Natural killer cell treated with Interleukin-12 subunit alpha and Interleukin-12 subunit beta and Interleukin-15 and Interleukin-18, amount 100 ng/mL, for 72 hours (primary cell): ENCODE results near the gene DEFB114. TPM values are rescaled to one million over a fixed set of nuclear protein-coding genes. Genes with fewer than 3 reads are reported as not detected.

ENCODE experiments used
- ATAC-seq, 2 donors: fragments of 150-1000 bp; cut with Tn5 transposase in 1 of 2; sonication (Bioruptor Pico), chemical (Tn5 transposase) in 1 of 2; 2 replicates each; pipeline ENCODE4 v1.10.0; 2021
- DNase-seq: peaks from one replicate; pipeline ENCODE4 v3.0.0; 2022; ENCODE audit warnings: low spot score
- H3K27ac Mint-ChIP-seq, 2 donors: 1 replicate in 1 of 2; 2 replicates in 1 of 2; pipeline ENCODE4 v1.8.0; 2022; ENCODE audit warnings: mixed read lengths in 2 of 2, mild to moderate bottlenecking in 1 of 2, moderate library complexity in 1 of 2
- H3K27me3 Mint-ChIP-seq, 2 donors: 1 replicate in 1 of 2; 2 replicates in 1 of 2; pipeline ENCODE4 v1.8.0; 2022; ENCODE audit warnings: mixed read lengths in 2 of 2
- H3K36me3 Mint-ChIP-seq: one replicate; pipeline ENCODE4 v1.8.0; 2022; ENCODE audit warnings: mixed read lengths
- H3K4me1 Mint-ChIP-seq, 2 donors: 1 replicate in 1 of 2; 2 replicates in 1 of 2; pipeline ENCODE4 v1.8.0; 2022; ENCODE audit warnings: low read depth in 2 of 2, mixed read lengths in 2 of 2, mild to moderate bottlenecking in 1 of 2
- H3K4me3 Mint-ChIP-seq: one replicate; pipeline ENCODE4 v1.8.0; 2022; ENCODE audit warnings: mixed read lengths
- H3K9me3 Mint-ChIP-seq: 2 replicates; pipeline ENCODE4 v1.8.0; 2022; ENCODE audit warnings: mixed read lengths
- total RNA-seq, 2 donors: library from RNA; stranded (reverse); gene quantifications; one replicate each; pipeline ENCODE4 v1.2.3, GENCODE V29; 2022

The DEFB114 gene
- total RNA-seq, 2 donors from 2014 or later: not detected

DNA sequence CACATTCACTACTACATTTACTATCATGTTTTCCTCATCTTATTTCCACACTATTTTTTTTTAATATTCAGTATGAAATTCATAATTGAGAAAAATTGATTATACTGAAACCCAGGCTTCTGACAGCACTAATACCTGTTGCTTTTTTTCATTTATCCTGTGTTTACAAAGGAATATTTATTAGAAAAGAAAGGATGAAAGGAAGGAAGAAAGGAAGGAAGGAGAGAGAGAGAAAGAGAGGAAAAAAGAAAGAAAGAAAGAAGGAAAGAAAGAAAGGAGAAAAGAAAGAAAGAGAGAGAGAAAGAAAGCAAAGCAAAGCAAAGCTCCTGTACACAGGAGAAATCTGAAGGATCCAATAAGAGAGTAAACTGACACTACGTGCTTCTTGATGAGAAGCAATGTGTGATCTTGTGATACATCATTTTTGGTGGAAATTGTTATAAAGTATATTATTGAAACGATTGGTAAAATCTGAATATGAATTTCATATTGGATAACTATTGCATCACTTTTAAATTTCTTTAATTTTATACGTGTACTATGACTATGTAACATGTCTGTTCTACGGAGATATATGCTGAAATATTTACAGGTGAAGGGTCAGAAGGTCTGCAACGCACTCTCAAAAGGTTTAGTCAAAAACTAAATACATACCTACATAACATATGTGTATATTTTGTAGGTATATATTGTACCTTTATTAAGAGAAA is 43.9 kb downstream of the DEFB114 start:
- Mint-ChIP-seq H3K36me3 (peaks cover under 1% of the 10 kb centered on the region), H3K27me3 (no peaks in the 10 kb centered on the region), H3K9me3 (peaks cover 17% of the 10 kb centered on the region), H3K27ac (no peak overlapping the region), H3K4me3 (no peak overlapping the region), H3K4me1 (no peaks in the 10 kb centered on the region)
- DNase-seq: no peak
- no peak for ATAC-seq

- H3K9me3 Mint-ChIP-seq: peaks cover 17% of the 10 kb centered on the region
- no peak overlapping the region for H3K27ac Mint-ChIP-seq
- no peak overlapping the region for H3K4me3 Mint-ChIP-seq
- H3K4me1 Mint-ChIP-seq: no peaks in the 10 kb centered on the region
- H3K27me3 Mint-ChIP-seq: no peaks in the 10 kb centered on the region
- no peaks in the 10 kb centered on the region for H3K36me3 Mint-ChIP-seq
- DNase-seq: no peak
- no peak for ATAC-seq
Observed at GRCh38 chr6:49919261-49919660, 44.7 kb downstream of the DEFB114 start.

GRCh38 chr6:49918787-49919186 is 45.2 kb downstream of the DEFB114 start:
- Mint-ChIP-seq H3K9me3 (peaks cover 17% of the 10 kb centered on the region), H3K27me3 (no peaks in the 10 kb centered on the region), H3K36me3 (no peaks in the 10 kb centered on the region), H3K4me1 (no peaks in the 10 kb centered on the region), H3K27ac (no peak overlapping the region), H3K4me3 (no peak overlapping the region)
- ATAC-seq (no peak), DNase-seq (no peak)

- no peaks in the 10 kb centered on the region for H3K4me1 Mint-ChIP-seq
- ATAC-seq (no peak), DNase-seq (no peak)
- peaks cover 5% of the 10 kb centered on the region for H3K36me3 Mint-ChIP-seq
- no peak overlapping the region for H3K4me3 Mint-ChIP-seq
- H3K9me3 Mint-ChIP-seq: peaks cover 12% of the 10 kb centered on the region
- H3K27ac Mint-ChIP-seq: no peak overlapping the region
- no peaks in the 10 kb centered on the region for H3K27me3 Mint-ChIP-seq
Observed at GRCh38 chr6:49915035-49915434, 48.9 kb downstream of the DEFB114 start.

- ATAC-seq (no peak), DNase-seq (no peak)
- H3K4me3 Mint-ChIP-seq: no peak overlapping the region
- no peaks in the 10 kb centered on the region for H3K4me1 Mint-ChIP-seq
- H3K27me3 Mint-ChIP-seq: no peaks in the 10 kb centered on the region
- no peak overlapping the region for H3K27ac Mint-ChIP-seq
- peaks cover 5% of the 10 kb centered on the region for H3K36me3 Mint-ChIP-seq
- H3K9me3 Mint-ChIP-seq: peaks cover 8% of the 10 kb centered on the region
Observed at GRCh38 chr6:49913636-49914375, 50.2 kb downstream of the DEFB114 start.

DNA sequence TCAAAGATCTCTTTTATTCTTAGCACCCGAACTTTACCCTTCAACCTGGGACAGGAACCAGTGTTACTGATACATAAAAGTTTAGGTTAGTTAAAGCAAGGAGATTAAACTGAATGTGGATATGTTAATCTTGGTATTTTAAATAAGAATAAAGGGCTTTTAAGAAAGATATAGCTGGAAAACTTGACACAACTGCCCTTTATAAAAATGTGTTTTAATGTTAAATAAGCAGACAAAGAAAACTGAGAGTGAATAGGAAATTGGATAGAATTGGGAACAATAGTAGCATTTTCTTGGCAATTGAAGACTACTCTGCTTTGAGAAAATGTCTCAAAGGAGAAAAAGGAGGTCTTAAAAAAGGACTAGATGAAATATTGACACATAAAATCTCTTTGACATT is 51.8 kb downstream of the DEFB114 start:
- ATAC-seq (no peak), DNase-seq (no peak)
- Mint-ChIP-seq H3K27ac (no peak overlapping the region), H3K4me1 (no peaks in the 10 kb centered on the region), H3K36me3 (peaks cover 5% of the 10 kb centered on the region), H3K27me3 (no peaks in the 10 kb centered on the region), H3K4me3 (no peak overlapping the region), H3K9me3 (peaks cover 8% of the 10 kb centered on the region)

DNA sequence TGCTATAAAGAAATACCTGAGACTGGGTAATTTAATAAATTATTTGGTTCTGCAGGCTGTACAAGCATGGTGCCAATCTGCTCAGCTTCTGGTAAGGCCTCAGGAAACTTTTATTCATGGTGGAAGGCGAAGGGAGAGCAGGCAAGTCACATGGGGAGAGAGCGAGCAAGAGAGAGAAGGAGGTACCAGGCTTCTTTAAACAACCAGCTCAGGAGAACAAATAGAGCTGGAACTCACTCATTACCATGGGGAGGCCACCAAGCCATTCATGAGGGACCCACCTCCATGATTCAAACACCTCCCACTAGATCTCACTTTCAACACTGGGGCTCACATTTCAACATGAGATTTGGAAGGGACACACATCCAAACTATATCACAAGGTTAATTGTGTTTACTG is 52.7 kb downstream of the DEFB114 start:
- H3K27me3 Mint-ChIP-seq: no peaks in the 10 kb centered on the region
- peaks cover 5% of the 10 kb centered on the region for H3K36me3 Mint-ChIP-seq
- no peak overlapping the region for H3K27ac Mint-ChIP-seq
- ATAC-seq: no peak
- peaks cover 3% of the 10 kb centered on the region for H3K9me3 Mint-ChIP-seq
- no peaks in the 10 kb centered on the region for H3K4me1 Mint-ChIP-seq
- H3K4me3 Mint-ChIP-seq: no peak overlapping the region
- DNase-seq: no peak

Other genes with a start within 250 kb of the DEFB114 start
- gene CRISP3, start 219.8 kb downstream of the DEFB114 start, total RNA-seq: not detected
- gene PGK2, start 176.9 kb downstream of the DEFB114 start, total RNA-seq: not detected
- gene CRISP1, start 97.6 kb downstream of the DEFB114 start, total RNA-seq: not detected
- not detected for gene DEFB113, start 5.5 kb upstream of the DEFB114 start, total RNA-seq
- gene DEFB110, start 57.8 kb upstream of the DEFB114 start, total RNA-seq: not detected
- gene DEFB112, start 85.8 kb upstream of the DEFB114 start, total RNA-seq: not detected